Pancreas (tissue), 10 donors: ENCODE results near the gene KNDC1. TPM values are rescaled to one million over a fixed set of nuclear protein-coding genes. Genes with fewer than 3 reads are reported as not detected.

ENCODE experiments used
- ATAC-seq, 4 donors: fragments of 200-7000 bp; cut with Tn5 transposase; one replicate each; pipeline versions ENCODE4 v1.8.0 to v1.9.1; 2020; ENCODE audit warnings: mild to moderate bottlenecking in 4 of 4, moderate library complexity in 4 of 4
- DNase-seq, 6 donors: peaks; one replicate each; pipeline ENCODE4 v3.0.0-alpha.2; 2020
- FAIRE-seq: peaks from 2 replicates; lab custom pipeline; 2012; peaks lifted over from hg19 to GRCh38; lab: Jason Lieb, UNC
- H3K27ac ChIP-seq, 4 donors: fragments of 200-600 bp; sonication (generic); 1 replicate in 3 of 4; 2 replicates in 1 of 4; pipeline versions ENCODE4 v1.5.0 to v1.8.0; 2020
- H3K27me3 ChIP-seq, 4 donors: fragments of 200-600 bp; one replicate each; pipeline ENCODE4 v1.8.0; 2021
- H3K36me3 ChIP-seq, 3 donors: fragments of 200-600 bp; sonication (generic) in 1 of 3; one replicate each; pipeline versions ENCODE4 v1.5.0 to v1.8.0; 2020 to 2021
- H3K4me1 ChIP-seq, 3 donors: fragments of 200-600 bp; one replicate each; pipeline ENCODE4 v1.8.0; 2021
- H3K4me3 ChIP-seq, 4 donors: fragments of 200-600 bp; sonication (generic) in 2 of 4; one replicate each; pipeline versions ENCODE4 v1.5.0 to v1.8.0; 2020 to 2021
- H3K9me3 ChIP-seq, 4 donors: fragments of 200-600 bp; one replicate each; pipeline ENCODE4 v1.8.0; 2021
- CTCF ChIP-seq, 4 donors: fragments of 200-600 bp; sonication (generic) in 3 of 4; IDR thresholded peaks; one replicate each; pipeline versions ENCODE4 v1.5.0 to v1.8.0; 2021; ENCODE audit warnings: antibody characterized with exemption in 4 of 4
- WGBS, 2 donors: extraction: QIAGEN DNeasy Blood & Tissue Kit; methylation state at CpG; one replicate each; pipeline ENCODE4 v1.1.7; 2013; 5-methylcytosine and 5-hydroxymethylcytosine counted together
- intact Hi-C, 3 donors: fragments of 100-400 bp; cut with DNase I; formaldehyde crosslinking; loops; one replicate each; pipeline versions ENCODE4 v1.11.1 to v1.14.2; 2022
- polyA plus RNA-seq, 2 donors: library from polyadenylated mRNA; stranded (reverse); fragments of 200-250 nt; gene quantifications; one replicate each; pipeline ENCODE4 v1.2.3, GENCODE V29; 2013
- total RNA-seq, 6 donors: library from RNA; stranded (reverse); fragmentation: NEBNext Ultra II Directional in 4 of 6; extraction: Animal tissue kit (Norgen Biotek cat#: 25700) in 4 of 6; gene quantifications; one replicate each; pipeline versions ENCODE4 v1.2.1 to v1.2.4, GENCODE V29; 2021 to 2023
- donor health status: healthy with polysubstance abuse.
- donor health status: DM: no; HTN: no; CAD: no; lungs with moderate emphysema.
- donor health status: DM: no; HTN: no; CAD: no.
- donor health status: control.
- donor health status: control.
- donor health status: Bipolar disorder and iron deficiency.
- donor health status: DM: yes; HTN: yes; CAD: no.
- donor health status: DM: no; HTN: no; CAD: no.
- donor health status: DM: no; HTN: no; CAD: no.
- donor health status: DM: yes; HTN: yes; CAD: no.

Gene KNDC1
- total and polyA plus RNA-seq, 8 donors, result 0.14 to 3.1 (median 0.74) TPM

GRCh38 chr10:133123050-133123745, 36.8 kb upstream of the KNDC1 start:
- no peak overlapping the region for H3K4me3 ChIP-seq
- no peaks in the 10 kb centered on the region for H3K36me3 ChIP-seq
- 53 to 62% methylated on average over 39 of the region's 39 CpGs for WGBS, 2 donors
- no peak for ATAC-seq
- FAIRE-seq, result no peak
- no peak overlapping the region for H3K27ac ChIP-seq
- H3K4me1 ChIP-seq, result no peaks in the 10 kb centered on the region
- no peaks in the 10 kb centered on the region for H3K27me3 ChIP-seq
- H3K9me3 ChIP-seq, result no peaks in the 10 kb centered on the region
- DNase-seq, result peak in 3 of 6 donors; percentile 11 to 52 (median 47)
- intact Hi-C loops, result loop anchor here in 2 of 3 donors (10.0 kb wide), 5 partner anchors 178 to 468 kb away; partner anchors contain the start of gene CFAP46 (in 1 of the 2)
- TF ChIP-seq CTCF (IDR thresholded peaks at IDR 0.05), result no peak

GRCh38 chr10:133123746-133124356, 36.2 kb upstream of the KNDC1 start:
- intact Hi-C loops, result loop anchor here in 2 of 3 donors (10.0 kb wide), 5 partner anchors 179 to 469 kb away; partner anchors contain the start of gene CFAP46 (in 1 of the 2)
- WGBS, 2 donors, result 56 to 60% methylated on average over 23 of the region's 23 CpGs
- Histone ChIP-seq H3K27ac (no peak overlapping the region), H3K4me1 (no peaks in the 10 kb centered on the region), H3K4me3 (no peak overlapping the region), H3K9me3 (no peaks in the 10 kb centered on the region), H3K27me3 (no peaks in the 10 kb centered on the region), H3K36me3 (no peaks in the 10 kb centered on the region)
- TF ChIP-seq CTCF (IDR thresholded peaks at IDR 0.05), result no peak
- FAIRE-seq (no peak), ATAC-seq (peak in 1 of 4 donors; percentile 20), DNase-seq (peak in 3 of 6 donors; percentile 9 to 53 (median 50))

- ATAC-seq, result peak; percentile 71 to 92 (median 90)
- H3K4me3 ChIP-seq, result no peak overlapping the region
- WGBS, 2 donors, result 24 to 29% methylated on average over 51 to 58 of the region's 58 CpGs
- H3K27me3 ChIP-seq, result no peaks in the 10 kb centered on the region
- no peaks in the 10 kb centered on the region for H3K9me3 ChIP-seq
- peak in 5 of 6 donors; percentile 18 to 87 (median 40) for DNase-seq
- no peaks in the 10 kb centered on the region for H3K4me1 ChIP-seq
- no peaks in the 10 kb centered on the region for H3K36me3 ChIP-seq
- intact Hi-C loops, result loop anchor here in 2 of 3 donors (10.0 kb wide), 5 partner anchors 180 to 470 kb away; partner anchors contain the start of gene CFAP46 (in 1 of the 2)
- no peak for FAIRE-seq
- TF ChIP-seq CTCF (IDR thresholded peaks at IDR 0.05), result peak in 3 of 4 donors; percentile 56 to 72 (median 56)
- H3K27ac ChIP-seq, result no peak overlapping the region
These were observed 35.4 kb upstream of the KNDC1 start for GRCh38 chr10:133124357-133125211.

GRCh38 chr10:133125901-133126300, 34.1 kb upstream of the KNDC1 start:
- no peak for FAIRE-seq
- Histone ChIP-seq H3K27me3 (no peaks in the 10 kb centered on the region), H3K27ac (no peak overlapping the region), H3K36me3 (no peaks in the 10 kb centered on the region), H3K9me3 (no peaks in the 10 kb centered on the region), H3K4me3 (no peak overlapping the region), H3K4me1 (no peaks in the 10 kb centered on the region)
- WGBS, 2 donors, result 64 to 73% methylated on average over 9 of the region's 9 CpGs
- intact Hi-C loops, result loop anchor here in 2 of 3 donors (10.0 kb wide), 5 partner anchors 181 to 471 kb away; partner anchors contain the start of gene CFAP46 (in 1 of the 2)
- no peak for TF ChIP-seq CTCF (IDR thresholded peaks at IDR 0.05)
- ATAC-seq, result no peak
- DNase-seq, result peak in 2 of 6 donors; percentile 27 to 46
